Measurements from ENCODE around the gene KCNC1.

Gene KCNC1

GRCh38 chr11:17739945-17740338 is 5.4 kb downstream of the KCNC1 start:
- DNase-seq (ENCODE audit: low read depth, low spot score): no peak
- CTCF ChIA-PET: interaction anchor here (0.6 to 2.1 kb wide), 2 partner anchors 9 to 239 kb away, joined by 4 to 9 read pairs; no protein-coding TSS in a partner anchor
- POLR2A ChIA-PET: no interaction called here
- no peak for TF ChIP-seq CTCF (IDR thresholded peaks at IDR 0.05; ENCODE audit: insufficient read depth, low read length, missing control alignments)
- H3K4me3 ChIP-seq (ENCODE audit: low read depth, low read length): no peak overlapping the region

- POLR2A ChIA-PET: no interaction called here
- no peak for DNase-seq (ENCODE audit: low read depth, low spot score)
Measured at GRCh38 chr11:17740649-17741235, 6.2 kb downstream of the KCNC1 start.

GRCh38 chr11:17741487-17741886 is 6.9 kb downstream of the KCNC1 start:
- no peak for TF ChIP-seq CTCF (IDR thresholded peaks at IDR 0.05; ENCODE audit: insufficient read depth, low read length, missing control alignments)
- POLR2A ChIA-PET: no interaction called here
- no peak overlapping the region for H3K4me3 ChIP-seq (ENCODE audit: low read depth, low read length)
- DNase-seq (ENCODE audit: low read depth, low spot score): no peak
- CTCF ChIA-PET: interaction anchor here (1.2 to 2.1 kb wide), 4 partner anchors 10 to 237 kb away, joined by 3 to 9 read pairs (median 6); no protein-coding TSS in a partner anchor

More at GRCh38 chr11:17740649-17741235, 6.2 kb downstream of the KCNC1 start:
- H3K4me3 ChIP-seq (ENCODE audit: low read depth, low read length): no peak overlapping the region
- CTCF ChIA-PET: interaction anchor here (1.2 to 2.1 kb wide), 4 partner anchors 10 to 238 kb away, joined by 3 to 9 read pairs (median 6); no protein-coding TSS in a partner anchor
- no peak for TF ChIP-seq CTCF (IDR thresholded peaks at IDR 0.05; ENCODE audit: insufficient read depth, low read length, missing control alignments)

GRCh38 chr11:17742019-17742418 is 7.4 kb downstream of the KCNC1 start:
- no peak for TF ChIP-seq CTCF (IDR thresholded peaks at IDR 0.05; ENCODE audit: insufficient read depth, low read length, missing control alignments)
- no peak overlapping the region for H3K4me3 ChIP-seq (ENCODE audit: low read depth, low read length)
- DNase-seq (ENCODE audit: low read depth, low spot score): no peak
- CTCF ChIA-PET: interaction anchor here (1.4 to 2.1 kb wide), 2 partner anchors 231 to 235 kb away, joined by 3 to 8 read pairs; no protein-coding TSS in a partner anchor
- POLR2A ChIA-PET: no interaction called here

- ChIA-PET CTCF (interaction anchor here (1.2 to 2.3 kb wide), 2 partner anchors 13 to 238 kb away, joined by 3 to 15 read pairs; no protein-coding TSS in a partner anchor), POLR2A (no interaction called here)
- no peak for DNase-seq (ENCODE audit: low read depth, low spot score)
- no peak overlapping the region for H3K4me3 ChIP-seq (ENCODE audit: low read depth, low read length)
- no peak for TF ChIP-seq CTCF (IDR thresholded peaks at IDR 0.05; ENCODE audit: insufficient read depth, low read length, missing control alignments)
Measured at GRCh38 chr11:17743026-17743807, 8.6 kb downstream of the KCNC1 start.

GRCh38 chr11:17743808-17744119 is 9.2 kb downstream of the KCNC1 start:
- no peak for DNase-seq (ENCODE audit: low read depth, low spot score)
- TF ChIP-seq CTCF (IDR thresholded peaks at IDR 0.05; ENCODE audit: insufficient read depth, low read length, missing control alignments): no peak
- CTCF ChIA-PET: interaction anchor here (1.2 to 2.3 kb wide), 2 partner anchors 13 to 238 kb away, joined by 3 to 15 read pairs; no protein-coding TSS in a partner anchor
- POLR2A ChIA-PET: no interaction called here
- no peak overlapping the region for H3K4me3 ChIP-seq (ENCODE audit: low read depth, low read length)
